HTERT RPE-1 (cell line): Measurements from ENCODE around the gene DKK3.

Experiments
- in situ Hi-C: fragments of 300-500 bp; cut with MboI; formaldehyde crosslinking; loops from 4 replicates; pipeline ENCODE4 v1.14.3; 2020; ENCODE audit warnings: low sequenced_read_pairs

Gene DKK3

DNA sequence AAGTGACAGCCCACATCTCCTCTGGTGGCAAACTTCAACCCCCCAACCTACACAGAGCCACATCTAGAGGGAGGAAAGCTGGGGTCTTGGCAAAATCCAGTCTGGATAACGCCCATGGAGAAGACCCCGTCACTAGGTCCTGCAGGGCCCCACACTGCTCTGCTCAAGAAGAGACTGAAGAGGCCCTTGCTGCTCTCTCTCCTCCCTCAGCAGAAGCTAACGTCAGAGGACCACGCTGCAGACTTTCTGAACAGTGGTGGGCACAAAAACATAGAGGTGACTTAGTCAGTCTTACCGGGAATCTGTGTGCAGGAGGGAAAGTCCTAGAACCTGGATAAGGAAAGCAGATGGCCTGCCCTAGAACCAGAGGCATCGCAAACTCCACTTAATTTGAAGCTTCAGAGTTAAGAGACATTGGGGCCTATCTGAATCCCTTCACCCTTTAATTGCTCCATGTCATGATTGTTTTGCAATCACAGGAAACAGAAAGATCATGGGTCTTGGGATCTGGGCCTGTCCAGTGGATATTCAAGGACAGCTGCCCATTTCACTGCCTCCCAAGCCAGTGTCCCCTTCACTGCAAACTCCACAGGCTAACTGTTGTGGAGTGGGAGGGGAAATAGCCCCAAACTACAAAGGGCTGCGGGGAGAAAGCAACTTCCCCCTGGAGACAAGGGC lies 1.7 kb downstream of the DKK3 start:
- in situ Hi-C loops: no loop called here

DNA sequence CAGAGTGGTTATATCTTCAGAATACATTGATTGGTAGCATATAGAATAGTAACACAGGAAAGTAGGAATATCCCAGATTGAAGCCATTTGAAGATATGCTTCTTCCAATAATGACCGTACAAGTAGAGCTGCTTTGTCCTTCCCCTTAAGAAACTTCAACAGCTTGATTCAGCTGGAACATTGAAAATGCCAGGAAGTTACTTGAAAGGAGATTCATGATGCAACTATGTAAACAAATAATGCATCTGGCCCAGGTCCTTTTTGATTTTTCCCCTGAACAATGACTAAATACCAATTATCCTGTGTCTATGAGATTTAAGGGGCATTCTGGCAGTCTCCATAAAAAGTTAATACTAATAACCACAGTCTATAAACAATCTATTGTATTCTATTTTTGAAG lies 3.0 kb downstream of the DKK3 start:
- in situ Hi-C loops: no loop called here

DNA sequence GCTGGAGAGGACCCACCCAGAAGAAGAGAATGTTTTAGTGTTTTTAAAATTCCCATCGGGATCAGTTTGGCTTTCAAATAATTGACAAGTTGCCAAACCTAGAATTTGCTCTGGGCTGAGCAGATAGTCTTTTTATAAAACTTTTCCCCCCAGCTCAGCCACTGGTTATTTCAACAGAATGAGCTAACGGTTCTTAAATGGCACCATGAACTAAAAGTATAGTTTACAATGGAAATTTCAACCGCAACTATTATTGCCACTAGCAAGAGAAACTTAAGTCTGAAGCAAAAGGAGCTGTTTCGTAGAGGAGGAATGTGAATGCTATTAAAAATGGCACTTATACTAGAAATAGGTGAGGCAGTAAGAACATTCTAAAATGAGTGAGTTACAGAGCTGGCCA lies 3.4 kb downstream of the DKK3 start:
- in situ Hi-C loops: no loop called here

DNA sequence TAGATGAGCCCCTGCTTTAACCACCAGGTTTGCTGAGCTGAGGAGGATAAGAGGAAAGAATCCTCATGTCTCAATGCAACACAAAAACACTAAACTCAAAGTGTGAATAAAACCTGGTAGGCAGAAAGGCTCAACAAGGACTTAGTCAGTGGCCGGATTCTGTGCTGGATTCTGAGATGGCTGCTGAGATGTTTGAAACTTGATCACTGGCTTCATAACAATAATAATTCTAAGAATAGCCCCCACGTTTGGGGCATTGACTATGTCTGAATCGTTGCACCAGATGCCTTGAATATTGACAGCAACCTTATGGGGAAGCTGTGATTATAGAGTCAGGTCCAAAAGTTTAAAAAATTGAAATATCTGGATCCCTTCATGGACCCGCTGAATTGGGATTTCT lies 4.6 kb downstream of the DKK3 start:
- in situ Hi-C loops: no loop called here

DNA sequence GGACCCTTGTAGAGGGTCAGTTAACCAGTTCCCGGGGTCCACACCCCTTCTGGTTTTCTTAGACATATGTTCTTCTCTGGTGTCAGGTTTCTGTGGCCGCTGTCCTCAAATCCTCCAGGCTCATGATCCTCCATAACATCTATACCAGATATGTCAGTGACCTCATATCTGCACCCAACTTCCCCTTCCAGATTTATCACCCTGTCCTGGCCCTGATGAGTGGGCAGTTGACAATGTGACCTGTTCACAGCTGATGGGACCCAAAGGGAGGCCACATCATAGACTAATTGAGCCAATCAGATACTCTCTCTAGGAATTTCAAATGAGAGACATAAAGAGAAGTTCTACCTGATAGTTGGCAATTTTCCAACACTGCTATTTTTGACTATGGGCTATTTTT lies 5.1 kb downstream of the DKK3 start:
- in situ Hi-C loops: no loop called here

DNA sequence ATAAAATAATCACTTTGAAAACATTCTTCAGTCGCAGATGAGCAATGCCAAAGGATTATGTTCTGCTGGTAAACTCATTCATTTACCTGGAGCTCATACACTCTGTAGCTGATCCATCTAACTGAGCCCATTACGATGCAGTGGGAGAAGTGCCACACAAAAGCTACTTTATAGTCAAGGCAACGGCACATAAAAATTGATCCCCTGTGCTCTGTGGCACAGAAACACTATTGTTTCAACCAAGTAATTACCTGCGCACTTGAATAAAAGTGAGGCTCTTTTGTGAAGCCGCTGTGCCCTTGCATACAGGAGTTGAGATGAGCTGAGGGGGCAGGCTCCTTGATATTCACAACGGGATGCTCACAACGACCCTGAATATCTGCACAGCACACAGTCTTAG lies 7.2 kb downstream of the DKK3 start:
- in situ Hi-C loops: no loop called here

DNA sequence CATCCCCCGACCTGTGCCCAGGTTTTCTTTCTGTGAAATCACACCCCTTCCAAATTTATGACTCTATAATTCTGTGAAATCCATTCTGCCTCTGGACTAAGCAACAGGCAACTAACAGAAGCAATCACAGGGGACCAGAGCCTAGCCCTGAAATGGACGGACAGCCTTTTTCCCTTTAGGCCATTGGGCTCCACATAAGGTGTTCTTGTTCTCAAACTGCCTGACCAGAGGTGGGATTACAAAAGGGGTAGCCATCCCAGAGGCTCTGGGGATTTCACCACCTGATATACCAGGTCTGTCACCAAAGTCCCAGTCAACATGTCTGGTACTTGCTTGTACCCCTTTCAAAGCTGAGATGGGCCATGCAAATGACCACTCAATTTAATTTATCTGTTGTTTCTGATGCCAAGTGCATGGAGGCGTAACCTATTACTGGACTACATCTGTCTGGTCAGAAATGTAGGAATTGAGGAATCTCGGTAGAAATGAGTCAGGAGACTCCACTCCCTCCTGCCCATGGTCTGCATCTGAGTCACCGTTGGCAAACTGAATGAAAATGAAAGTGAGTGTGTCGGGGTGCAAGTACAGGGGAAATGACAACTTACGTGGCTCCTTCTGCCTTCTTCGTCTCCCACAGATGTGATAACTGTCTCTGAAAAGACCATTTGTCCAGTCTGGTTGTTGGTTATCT lies 10.2 kb downstream of the DKK3 start:
- in situ Hi-C loops: no loop called here

DNA sequence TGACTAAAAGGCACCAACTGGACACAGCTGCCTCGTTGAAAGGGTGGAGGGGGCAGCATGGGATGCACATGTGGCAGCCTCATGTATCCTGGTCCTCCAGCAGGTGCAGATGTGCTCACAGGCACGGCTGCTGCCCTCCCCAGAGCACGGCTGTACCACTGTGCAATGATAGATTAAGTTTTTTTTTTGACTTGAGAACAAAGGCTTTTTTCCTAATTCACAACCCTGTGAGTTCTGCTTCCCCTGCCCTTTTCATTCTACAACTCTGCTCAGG lies 11.4 kb downstream of the DKK3 start:
- in situ Hi-C loops: no loop called here

DNA sequence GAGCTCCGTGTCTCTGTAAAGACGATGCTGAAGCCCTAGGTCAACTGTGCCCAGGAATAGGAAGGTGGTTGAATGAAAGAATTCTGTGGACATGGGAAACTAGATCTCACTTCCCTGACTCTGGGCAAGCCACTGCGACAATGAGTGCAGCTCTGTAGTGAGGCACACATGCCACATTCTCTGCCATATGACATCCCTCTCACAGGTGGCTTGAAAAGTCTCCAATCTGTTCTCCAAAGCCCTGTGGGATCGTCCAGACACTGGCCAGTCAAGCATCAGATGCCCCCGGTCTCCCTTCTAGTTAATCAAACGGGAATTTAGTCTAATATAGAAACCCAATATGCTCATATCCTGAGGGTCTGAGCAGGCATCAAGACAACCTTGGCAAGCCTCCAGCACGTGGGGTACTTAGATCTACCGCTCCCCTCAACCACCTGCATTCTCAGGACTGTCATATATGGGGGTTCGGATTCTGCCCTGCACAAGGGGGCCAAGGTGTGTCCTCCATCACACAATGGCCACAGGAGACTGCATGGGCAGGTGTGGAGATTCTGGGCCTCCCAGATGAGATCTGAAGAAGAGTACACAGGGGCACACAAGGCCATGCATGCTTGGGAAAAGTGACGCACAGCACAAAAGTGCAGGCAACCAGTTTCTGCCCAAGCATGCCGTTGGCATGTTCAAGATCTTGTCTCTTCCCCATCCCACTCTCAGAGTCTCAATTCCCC lies 11.9 kb downstream of the DKK3 start:
- in situ Hi-C loops: no loop called here

DNA sequence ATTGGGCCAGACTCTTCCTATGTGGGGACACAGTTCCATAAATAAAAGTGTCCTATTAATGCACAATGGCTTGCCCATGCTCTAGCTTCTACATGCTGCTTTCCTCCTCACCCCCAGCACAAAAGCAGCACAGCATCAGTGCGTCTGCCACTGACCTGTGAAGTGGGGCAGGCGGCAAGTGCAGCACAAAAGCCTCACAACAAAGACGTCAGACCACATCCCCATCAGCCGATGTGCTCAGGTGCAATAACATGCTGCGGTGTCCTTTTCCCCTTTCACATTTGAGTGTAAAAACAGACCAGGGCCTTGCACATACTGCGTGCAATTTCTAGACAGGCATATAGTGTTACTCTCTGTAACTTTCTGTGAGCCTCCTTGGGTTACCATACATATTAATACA lies 12.8 kb downstream of the DKK3 start:
- in situ Hi-C loops: no loop called here

DNA sequence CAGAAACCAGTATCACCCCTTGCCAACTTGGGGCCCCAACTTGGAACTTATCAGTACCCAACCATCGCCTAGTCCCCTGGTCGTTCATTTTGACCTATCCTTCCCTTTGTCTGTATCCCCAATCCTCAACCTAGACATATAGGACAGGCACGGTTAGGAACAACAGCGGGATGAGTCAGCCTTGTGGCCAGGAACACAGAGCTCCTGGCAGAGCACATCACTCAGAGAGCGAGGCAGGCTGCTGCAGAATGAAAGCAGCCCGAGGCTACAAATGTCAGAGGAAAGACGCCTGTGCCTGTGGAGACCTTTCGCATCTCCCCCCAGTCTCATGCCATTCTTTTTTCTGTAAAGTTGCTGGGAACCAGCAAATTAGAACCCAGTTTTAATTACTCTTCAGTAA lies 14.6 kb downstream of the DKK3 start:
- in situ Hi-C loops: no loop called here

DNA sequence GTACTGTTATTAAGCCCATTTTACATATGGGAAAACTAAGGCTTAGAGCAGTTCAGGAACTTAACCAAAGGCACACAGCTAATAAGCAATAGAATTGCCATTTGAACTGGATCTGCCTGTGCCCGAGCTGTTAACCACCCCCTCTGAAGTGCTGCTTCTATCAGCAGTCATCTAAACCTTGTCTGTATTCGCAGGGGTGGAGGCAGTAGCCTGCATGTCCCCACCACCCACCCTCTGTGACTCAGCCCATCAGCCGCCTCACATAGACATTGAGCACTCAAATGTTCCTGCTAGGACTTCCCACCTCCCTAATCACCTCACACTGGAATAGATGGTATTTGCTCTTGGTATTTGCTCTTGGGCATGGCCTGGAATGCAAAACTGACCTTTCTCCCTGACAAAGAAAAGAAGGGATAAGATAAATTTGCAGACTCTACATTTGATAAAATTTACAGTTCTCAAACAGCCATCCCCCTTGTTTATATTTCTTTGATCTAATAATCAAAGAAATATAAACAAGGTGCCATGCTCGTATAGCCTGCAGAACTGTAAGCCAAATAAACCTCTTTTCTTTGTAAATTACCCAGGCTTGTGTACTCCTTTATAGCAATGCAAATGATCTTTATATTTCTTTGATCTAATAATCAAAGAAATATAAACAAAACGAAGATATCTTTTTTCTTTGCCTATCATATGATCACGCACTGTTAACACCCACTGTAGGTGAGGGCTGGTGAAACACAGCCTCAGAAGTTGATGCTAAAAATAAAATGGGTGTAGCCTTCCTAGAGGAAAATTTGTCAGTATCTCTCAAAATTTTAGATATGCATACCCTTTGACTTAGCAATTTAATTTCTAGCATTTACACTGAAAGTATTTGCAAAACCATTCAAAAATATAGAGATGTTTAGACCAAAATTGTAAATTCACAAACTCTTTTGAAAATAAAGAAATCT lies 15.9 kb downstream of the DKK3 start:
- in situ Hi-C loops: no loop called here

DNA sequence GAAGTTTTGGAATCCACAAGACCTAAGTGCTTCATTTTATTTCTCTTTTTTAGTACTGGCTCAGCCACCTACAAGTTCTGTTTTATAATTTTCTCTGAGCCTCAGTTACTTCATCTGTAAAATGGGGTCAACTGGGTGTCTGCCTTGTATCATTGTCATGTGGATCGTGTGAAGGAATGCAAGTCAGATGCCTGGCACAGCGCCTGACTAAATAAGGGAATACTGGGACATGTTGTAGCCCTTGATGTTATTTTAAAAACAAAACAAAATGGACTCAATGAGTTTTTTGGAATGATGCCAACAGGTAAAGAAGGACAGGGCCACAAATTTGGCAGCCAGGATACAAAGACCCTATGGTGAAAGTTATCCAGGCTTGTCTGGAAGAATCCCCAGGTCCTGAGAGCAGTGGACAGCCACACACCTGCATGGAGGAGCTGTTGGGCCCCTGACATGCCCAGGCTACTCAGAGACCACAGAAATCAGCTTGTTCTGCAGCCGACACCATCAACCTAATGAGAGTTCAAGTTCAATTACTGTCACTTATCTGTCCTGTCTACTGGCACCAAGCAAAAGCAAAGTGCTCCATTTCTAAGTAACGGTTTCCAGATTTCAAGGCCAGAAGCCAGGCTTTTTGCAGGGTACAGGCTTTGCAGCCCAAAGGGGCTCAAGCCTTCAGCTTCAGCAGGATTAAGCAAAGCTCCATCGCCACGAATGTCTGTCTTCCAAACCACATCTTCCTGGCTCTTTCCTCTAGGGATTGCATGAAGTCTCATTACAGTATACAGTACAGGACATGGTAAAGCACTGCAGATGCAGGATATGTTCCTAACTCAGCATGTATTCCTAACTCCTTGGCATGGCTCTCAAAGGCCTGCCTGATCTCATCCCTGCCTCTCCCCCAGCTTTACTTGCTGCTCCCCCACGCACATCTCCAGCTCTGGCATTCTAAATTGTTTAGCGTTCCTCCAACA lies 18.4 kb downstream of the DKK3 start:
- in situ Hi-C loops: no loop called here

DNA sequence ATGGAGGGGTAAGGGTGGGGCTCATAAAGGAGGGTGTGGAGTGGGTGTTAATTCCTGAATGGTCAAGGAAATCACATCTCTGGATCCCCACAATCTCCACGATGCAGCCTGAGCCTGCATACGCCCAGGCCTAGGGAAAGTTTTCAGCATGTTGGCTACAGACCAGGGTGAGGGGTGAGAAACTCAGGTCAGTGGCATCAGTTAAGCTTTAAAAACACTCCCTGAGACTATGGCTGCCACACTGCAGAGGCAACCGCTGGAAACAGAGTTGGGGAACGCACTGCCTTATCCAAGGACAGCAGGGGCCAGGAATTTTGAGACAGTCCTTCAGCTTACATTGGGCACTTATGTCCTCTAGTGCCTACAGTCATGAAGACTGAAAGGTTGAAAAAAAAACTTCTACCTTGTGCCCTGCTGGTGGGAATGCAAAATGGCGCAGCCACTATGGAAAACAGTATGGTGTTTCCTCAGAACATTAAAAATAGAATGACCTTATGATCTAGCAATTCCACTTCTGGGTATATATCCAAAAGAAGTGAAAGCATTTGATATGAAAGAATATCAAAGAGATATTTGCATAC lies 19.7 kb downstream of the DKK3 start:
- in situ Hi-C loops: no loop called here

DNA sequence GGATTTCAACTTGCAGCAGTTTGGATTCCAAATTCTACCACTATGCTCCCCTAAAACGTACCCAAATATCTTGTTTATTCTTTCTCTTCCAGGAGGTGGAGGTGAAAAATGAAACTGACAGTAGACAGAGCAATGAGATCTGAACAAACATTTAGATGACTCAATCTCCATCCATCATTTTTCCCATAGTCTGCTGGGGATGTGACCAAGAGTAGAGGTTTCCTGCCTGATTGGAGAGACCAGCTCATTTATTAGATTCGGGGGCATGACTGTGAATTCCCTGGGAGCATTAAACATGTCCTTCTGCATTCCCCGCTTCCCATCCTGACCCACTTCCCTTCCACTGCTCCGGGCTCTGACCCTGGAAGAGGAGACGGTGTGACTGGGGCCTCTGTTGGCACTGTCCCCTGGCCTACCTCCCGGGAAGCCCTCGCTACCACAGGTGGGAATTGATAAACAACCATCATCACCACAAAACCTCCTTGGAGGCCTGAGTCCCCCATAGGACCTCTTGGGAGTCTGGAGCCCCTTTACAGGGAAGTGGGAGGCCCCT lies 20.3 kb downstream of the DKK3 start:
- in situ Hi-C loops: no loop called here

DNA sequence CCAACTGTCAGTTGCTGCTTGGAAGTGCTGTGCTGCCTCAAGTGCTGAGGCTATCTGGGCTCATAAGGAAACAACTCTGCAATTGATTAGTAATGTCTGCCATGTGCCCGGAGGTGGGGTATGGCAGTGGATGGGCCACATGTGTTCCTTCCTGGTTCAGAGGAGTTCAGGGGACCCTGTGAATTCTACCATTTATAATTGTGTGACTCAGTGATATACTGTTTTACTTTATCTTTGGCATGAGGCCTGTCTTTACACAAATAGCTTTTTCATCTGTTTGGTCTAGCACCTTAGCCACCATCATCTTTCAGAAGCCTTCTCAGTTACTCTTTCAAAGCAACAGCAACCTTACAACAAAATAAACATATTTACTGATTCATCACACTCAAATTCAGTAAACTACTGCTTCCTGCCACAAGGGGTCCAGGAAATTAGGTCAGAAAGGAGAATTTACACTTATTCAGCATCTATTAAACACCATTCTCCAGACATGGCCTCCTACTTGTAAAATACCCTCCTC lies 20.9 kb downstream of the DKK3 start:
- in situ Hi-C loops: no loop called here

DNA sequence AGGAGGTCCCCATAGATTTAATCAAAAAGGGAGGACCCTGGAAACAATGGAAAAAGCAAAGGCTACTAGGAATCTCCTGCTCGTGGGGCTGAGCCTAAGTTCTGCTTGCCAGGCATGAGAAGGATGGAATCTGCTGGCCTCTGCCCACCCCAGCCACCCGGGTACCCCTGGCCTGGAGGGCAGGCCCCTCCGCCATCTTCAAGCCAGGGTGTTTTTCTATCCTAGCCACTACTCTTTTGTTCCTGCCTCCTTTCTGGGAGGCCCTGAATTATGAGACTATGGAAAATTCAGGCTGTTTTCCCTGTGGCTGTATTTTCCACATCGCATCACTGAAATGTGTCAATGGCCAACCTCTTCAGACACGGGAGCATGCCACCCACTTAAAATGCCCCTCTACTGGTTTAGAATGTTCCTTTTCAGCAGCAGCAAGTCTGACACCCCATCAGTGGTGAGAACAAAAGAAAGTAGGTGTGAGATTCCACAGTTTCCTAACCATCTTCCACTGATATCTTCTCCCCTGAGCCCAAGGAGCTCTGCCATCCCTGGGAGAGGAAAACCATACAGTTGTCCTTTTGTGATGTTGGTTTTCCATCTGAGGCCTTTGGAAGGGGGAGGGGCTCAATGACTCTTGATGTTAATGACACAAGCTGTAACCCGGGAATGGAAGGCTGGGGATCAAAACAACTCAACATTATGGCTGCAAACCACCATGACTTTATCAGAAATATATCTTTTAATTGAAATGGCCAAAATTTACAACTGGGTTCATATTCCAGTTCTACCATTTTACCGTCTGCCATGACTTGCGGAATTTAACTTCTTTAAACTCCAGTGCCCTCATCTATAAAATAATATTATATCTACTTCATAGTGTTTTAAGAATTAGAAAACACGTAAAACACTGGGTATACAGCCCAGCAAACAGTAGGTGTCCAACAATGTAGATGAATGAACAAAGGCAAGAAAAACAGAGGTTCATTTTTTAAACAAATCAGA lies 22.2 kb downstream of the DKK3 start:
- in situ Hi-C loops: no loop called here
